A549 treated with AZD9567 at 1 μM for 4 hours (cell line): ENCODE measurements around the gene PPIB. TPM values are rescaled to one million over a fixed set of nuclear protein-coding genes. Genes with fewer than 3 reads are reported as not detected.

Experiments
- total RNA-seq: library from RNA; stranded (reverse); fragments of 200-300 nt; extraction: Qiagen RNA extraction; gene quantifications from 5 replicates; pipeline ENCODE4 v1.2.3, GENCODE V29; 2022; ENCODE audit not compliant: insufficient read depth

Gene PPIB
- total RNA-seq, result 691 to 818 TPM (median 813 TPM) in 5 replicates

GRCh38 chr15:64162869-64163658 lies at the start of gene PPIB:
Gene PPIB (minus strand): TSS chr15:64163022. CDS start chr15:64162986, 36 bp downstream.

GRCh38 chr15:64151727-64152506 lies 10.9 kb downstream of the PPIB start, which contains the start of gene SNX22:
Gene SNX22 (plus strand): TSS chr15:64151731. CDS start chr15:64151776, 45 bp downstream.

Other genes with a start within 250 kb of the PPIB start
- 2.5 to 4.6 TPM (median 3.6 TPM) in 5 replicates for gene DAPK2, start 116.5 kb downstream of the PPIB start, total RNA-seq
- 110 to 148 TPM (median 117 TPM) in 5 replicates for gene CIAO2A, start 69.2 kb downstream of the PPIB start, total RNA-seq
- gene SNX1, start 67.0 kb downstream of the PPIB start, total RNA-seq, result 72.1 to 92.0 TPM (median 81.8 TPM) in 5 replicates
- gene SNX22, start 11.3 kb downstream of the PPIB start, total RNA-seq, result 0.70 to 1.6 TPM (median 1.3 TPM) in 5 replicates
- 14.8 to 23.8 TPM (median 17.6 TPM) in 5 replicates for gene CSNK1G1, start 193.2 kb upstream of the PPIB start, total RNA-seq
- 153 to 224 TPM (median 165 TPM) in 5 replicates for gene PCLAF, start 218.4 kb upstream of the PPIB start, total RNA-seq
- 24.9 to 31.8 TPM (median 26.5 TPM) in 5 replicates for gene TRIP4, start 224.8 kb upstream of the PPIB start, total RNA-seq